Sigmoid colon (tissue), 4 donors: Measurements from ENCODE around the gene OPCML.

Experiments
- EP300 ChIP-seq, 4 donors: sonication (generic); formaldehyde crosslinking; IDR thresholded peaks; one replicate each; pipeline ENCODE4 v1.6.1; 2017; ENCODE audit warnings: antibody characterized with exemption in 4 of 4
- POLR2AphosphoS5 ChIP-seq, 4 donors: sonication (generic); formaldehyde crosslinking; IDR thresholded peaks; one replicate each; pipeline ENCODE4 v1.6.1; 2017; ENCODE audit warnings: antibody characterized with exemption in 4 of 4
- TF ChIP-seq, protein P1 (sequence below), 4 experiments: fragments of 450-650 bp in 3 of 4; fragments of 200-600 bp in 1 of 4; IDR thresholded peaks; one replicate each; pipeline ENCODE4 v1.5.1; 2016 to 2019; ENCODE audit warnings: antibody characterized with exemption in 4 of 4, mild to moderate bottlenecking in 3 of 4, moderate library complexity in 2 of 4

DNA sequence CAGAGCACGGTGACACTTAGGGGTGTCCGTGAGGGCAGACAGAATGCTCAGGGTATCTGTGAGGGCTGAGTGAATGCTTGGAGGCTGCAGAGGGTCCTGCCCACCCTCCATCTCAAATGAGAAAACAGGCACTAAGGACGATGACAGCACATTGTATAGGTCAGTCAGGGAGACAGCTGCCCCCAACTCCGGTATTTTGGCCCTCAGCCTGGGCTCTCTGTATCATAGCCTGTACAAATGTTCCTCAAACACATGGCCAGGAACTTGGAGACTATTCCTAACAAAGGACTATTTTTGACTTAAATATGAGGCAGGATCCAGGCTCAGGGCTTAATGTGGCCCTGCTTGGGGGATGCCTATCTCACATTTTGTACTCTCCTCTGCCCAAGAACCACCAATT is 145.4 kb downstream of the OPCML start:
- TF ChIP-seq POLR2AphosphoS5 (IDR thresholded peaks at IDR 0.05) = no peak
- no peak for TF ChIP-seq EP300 (IDR thresholded peaks at IDR 0.05)
- TF ChIP-seq, protein P1, sequence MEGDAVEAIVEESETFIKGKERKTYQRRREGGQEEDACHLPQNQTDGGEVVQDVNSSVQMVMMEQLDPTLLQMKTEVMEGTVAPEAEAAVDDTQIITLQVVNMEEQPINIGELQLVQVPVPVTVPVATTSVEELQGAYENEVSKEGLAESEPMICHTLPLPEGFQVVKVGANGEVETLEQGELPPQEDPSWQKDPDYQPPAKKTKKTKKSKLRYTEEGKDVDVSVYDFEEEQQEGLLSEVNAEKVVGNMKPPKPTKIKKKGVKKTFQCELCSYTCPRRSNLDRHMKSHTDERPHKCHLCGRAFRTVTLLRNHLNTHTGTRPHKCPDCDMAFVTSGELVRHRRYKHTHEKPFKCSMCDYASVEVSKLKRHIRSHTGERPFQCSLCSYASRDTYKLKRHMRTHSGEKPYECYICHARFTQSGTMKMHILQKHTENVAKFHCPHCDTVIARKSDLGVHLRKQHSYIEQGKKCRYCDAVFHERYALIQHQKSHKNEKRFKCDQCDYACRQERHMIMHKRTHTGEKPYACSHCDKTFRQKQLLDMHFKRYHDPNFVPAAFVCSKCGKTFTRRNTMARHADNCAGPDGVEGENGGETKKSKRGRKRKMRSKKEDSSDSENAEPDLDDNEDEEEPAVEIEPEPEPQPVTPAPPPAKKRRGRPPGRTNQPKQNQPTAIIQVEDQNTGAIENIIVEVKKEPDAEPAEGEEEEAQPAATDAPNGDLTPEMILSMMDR (IDR thresholded peaks at IDR 0.05) = no peak
